GM12878 (cell line): ENCODE data around the gene RCCD1. TPM values are rescaled to one million over a fixed set of nuclear protein-coding genes. Genes with fewer than 3 reads are reported as not detected.

Experiments
- ATAC-seq: fragments of 200-7000 bp; cut with Tn5 transposase; 3 replicates; pipeline ENCODE4 v1.9.1; 2020; ENCODE audit warnings: mild to moderate bottlenecking, moderate library complexity
- BruUV-seq: library from RNA; stranded (reverse); fragments of 400-500 nt; replicated peaks from 2 replicates; lab custom pipeline; 2021; lab: Mats Ljungman, UMichigan
- CTCF ChIA-PET: fragments of 300-600 bp; sonication (Branson Sonifier 250); formaldehyde crosslinking; extraction: SDS; loops from one replicate; lab custom pipeline; 2021; ENCODE audit warnings: inconsistent platforms; lab: Yijun Ruan, JAX
- POLR2A ChIA-PET: fragments of 350-600 bp; formaldehyde crosslinking; extraction: SDS; loops from one replicate; lab custom pipeline; 2021; ENCODE audit warnings: inconsistent platforms; lab: Charles Lee
- RAD21 ChIA-PET: fragments of 300-600 bp; sonication (Branson Sonifier 250); formaldehyde crosslinking; loops from one replicate; lab custom pipeline; 2023; ENCODE audit warnings: antibody characterized with exemption; ENCODE audit not compliant: unreplicated experiment; lab: Charles Lee
- SMC1A ChIA-PET: fragments of 300-600 bp; sonication (Branson Sonifier 250); formaldehyde crosslinking; loops from one replicate; lab custom pipeline; 2023; ENCODE audit not compliant: unreplicated experiment, uncharacterized antibody; lab: Charles Lee
- DNase-seq: peaks from one replicate; pipeline ENCODE4 v3.0.0-alpha.2; 2011; ENCODE audit warnings: low read depth, low spot score
- FAIRE-seq: peaks from 3 replicates; lab custom pipeline; 2011; peaks lifted over from hg19 to GRCh38; lab: Jason Lieb, UNC
- H2AFZ ChIP-seq: 2 replicates; pipeline ENCODE4 v1.6.0; 2011; ENCODE audit warnings: low read depth, low read length, control low read depth; ENCODE audit not compliant: control insufficient read depth
- H3K27ac ChIP-seq: 2 replicates; pipeline ENCODE4 v1.5.1; 2011; ENCODE audit warnings: control low read depth; ENCODE audit not compliant: control insufficient read depth, insufficient read depth
- H3K27me3 ChIP-seq, 2 experiments: replicated peaks in 1 of 2; 2 replicates each; pipeline versions ENCODE4 v1.6.0 to v1.6.1; 2011; ENCODE audit warnings: low read length in 1 of 2; ENCODE audit not compliant: control insufficient read depth in 2 of 2, insufficient read depth in 2 of 2
- H3K36me3 ChIP-seq, 2 experiments: 2 replicates each; pipeline ENCODE4 v1.5.1; 2011; ENCODE audit warnings: low read length in 1 of 2; ENCODE audit not compliant: control insufficient read depth in 2 of 2, insufficient read depth in 2 of 2
- H3K4me1 ChIP-seq: 2 replicates; pipeline ENCODE4 v1.6.1; 2011; ENCODE audit warnings: mild to moderate bottlenecking, low read length, moderate library complexity, mixed read lengths; ENCODE audit not compliant: control insufficient read depth, insufficient read depth
- H3K4me2 ChIP-seq: 2 replicates; pipeline ENCODE4 v1.6.0; 2011; ENCODE audit warnings: control low read depth; ENCODE audit not compliant: control insufficient read depth, insufficient read depth
- H3K4me3 ChIP-seq: fragments of 200-600 bp; sonication (generic); 2 replicates; pipeline ENCODE4 v1.5.1; 2016
- H3K79me2 ChIP-seq: 2 replicates; pipeline ENCODE4 v1.6.0; 2011; ENCODE audit warnings: low read length; ENCODE audit not compliant: control insufficient read depth, insufficient read depth
- H3K9ac ChIP-seq: 2 replicates; pipeline ENCODE4 v1.8.0; 2011; ENCODE audit warnings: low read length, control low read depth, mixed read lengths; ENCODE audit not compliant: control insufficient read depth, insufficient read depth
- H3K9me3 ChIP-seq: replicated peaks from 3 replicates; pipeline ENCODE4 v1.5.1; 2011; ENCODE audit warnings: mild to moderate bottlenecking, low read length; ENCODE audit not compliant: control insufficient read depth, insufficient read depth
- H4K20me1 ChIP-seq: 2 replicates; pipeline ENCODE4 v1.6.0; 2011; ENCODE audit not compliant: control insufficient read depth, insufficient read depth
- ATF2 ChIP-seq: IDR thresholded peaks from 2 replicates; pipeline ENCODE4 v1.6.1; 2012; ENCODE audit warnings: low read length, inconsistent platforms
- CBX5 ChIP-seq: sonication (generic); IDR thresholded peaks from 2 replicates; pipeline ENCODE4 v1.6.1; 2016; ENCODE audit warnings: low read depth, moderate library complexity, mild to moderate bottlenecking, inconsistent platforms
- NFIC ChIP-seq: IDR thresholded peaks from 2 replicates; pipeline ENCODE4 v1.6.1; 2012; ENCODE audit warnings: low read depth, mild to moderate bottlenecking, inconsistent platforms, low read length, moderate library complexity
- POLR2A ChIP-seq: IDR thresholded peaks from 2 replicates; pipeline ENCODE4 v1.6.1; 2011; ENCODE audit warnings: low read depth, mild to moderate bottlenecking, low read length
- TARDBP ChIP-seq: IDR thresholded peaks from 2 replicates; pipeline ENCODE4 v1.6.1; 2016; ENCODE audit warnings: borderline replicate concordance
- ZZZ3 ChIP-seq: IDR thresholded peaks from 2 replicates; pipeline ENCODE4 v1.6.1; 2011; ENCODE audit warnings: low read depth; ENCODE audit not compliant: control insufficient read depth, insufficient read length
- WGBS: methylation state at CpG from one replicate; pipeline ENCODE4 v1.1.6; 2016; ENCODE audit warnings: low lambda C conversion rate; ENCODE audit not compliant: insufficient replicate concordance, insufficient coverage; ENCODE audit errors: missing lambda C conversion rate; 5-methylcytosine and 5-hydroxymethylcytosine counted together
- in situ Hi-C: fragments of 300-500 bp; cut with MboI; formaldehyde crosslinking; loops from 9 replicates; pipeline ENCODE4 v1.14.3; 2018; ENCODE audit warnings: mixed read lengths
- intact Hi-C: fragments of 100-400 bp; cut with micrococcal nuclease; formaldehyde crosslinking; loops from one replicate; pipeline ENCODE4 v1.14.2; 2022; ENCODE audit not compliant: unreplicated experiment
- polyA plus RNA-seq, 11 experiments: library from polyadenylated mRNA; depleted of rRNA in 4 of 11; unstranded in 6 of 11; stranded (reverse) in 5 of 11; fragments of >200 nt; fragmentation: Nextera tagmentation in 4 of 11; fragmentation: Illumina TruSeq in 1 of 11; extraction: Ambion mirVana in 4 of 11; extraction: Trizol in 1 of 11; gene quantifications; 1 replicate in 1 of 11; 2 replicates in 10 of 11; pipeline versions ENCODE4 v1.2.1 to v1.2.3, GENCODE V29; 2011 to 2016; ENCODE audit warnings: inconsistent platforms in 2 of 11, missing spikeins in 2 of 11, low read depth in 1 of 11
- total RNA-seq, 4 experiments: library from RNA; depleted of rRNA in 3 of 4; stranded (reverse); fragments of >200 nt in 3 of 4; fragmentation: Illumina TruSeq in 1 of 4; extraction: Trizol in 1 of 4; gene quantifications; 2 replicates each; pipeline versions ENCODE4 v1.2.1 to v1.2.3, GENCODE V29; 2013 to 2021

Gene RCCD1
- total and polyA plus RNA-seq, 10 of the 15 experiments (the other 5 are each of a cell fraction or from before 2014, with no cell fraction given) = 5.2 to 30.4 (median 20.9) TPM

- TF ChIP-seq ATF2 = no peak
Measured at GRCh38 chr15:90962021-90962420, 7.3 kb downstream of the RCCD1 start (continued).

- no peaks in the 10 kb centered on the region for H3K79me2 ChIP-seq
- BruUV-seq = no TSS peak
- H2AFZ ChIP-seq = no peak overlapping the region
- ChIA-PET SMC1A (interaction anchor here (0.7 kb wide), 1 partner anchor 303 kb away, joined by 3 read pairs; no protein-coding TSS in a partner anchor), CTCF (interaction anchor here (1.2 kb wide), 1 partner anchor 10 kb away, joined by 5 read pairs; no protein-coding TSS in a partner anchor), RAD21 (no interaction called here), POLR2A (interaction anchor here (1.2 kb wide), 1 partner anchor 13 kb away, joined by 6 read pairs; no protein-coding TSS in a partner anchor)
- no peaks in the 10 kb centered on the region for H3K27me3 ChIP-seq
- TF ChIP-seq CBX5 (no peak), ZZZ3 (no peak), NFIC (no peak), POLR2A (0 out of 2 replicates have a peak, but pooled peaks have one; percentile 20), TARDBP (no peak)
- no peaks in the 10 kb centered on the region for H3K4me1 ChIP-seq
- no peaks in the 10 kb centered on the region for H4K20me1 ChIP-seq
- peaks cover 39 to 49% of the 10 kb centered on the region in 2 experiments for H3K36me3 ChIP-seq
- FAIRE-seq (no peak), DNase-seq (no peak), ATAC-seq (no peak)
- no peak overlapping the region for H3K9ac ChIP-seq
- intact Hi-C loops = no loop called here
- 96% methylated on average over 9 of the region's 9 CpGs for WGBS
- H3K4me3 ChIP-seq = no peak overlapping the region
- H3K4me2 ChIP-seq = no peak overlapping the region
- no peaks in the 10 kb centered on the region for H3K9me3 ChIP-seq
- no peak overlapping the region for H3K27ac ChIP-seq
- in situ Hi-C loops = loop anchor here (25.0 kb wide), 1 partner anchor 1379 kb away; the partner anchor contains the start of gene TICRR
Measured at GRCh38 chr15:90966262-90966661, 11.6 kb downstream of the RCCD1 start.
